ENCODE measurements around the gene RASSF3. TPM values are rescaled to one million over a fixed set of nuclear protein-coding genes. Genes with fewer than 3 reads are reported as not detected.

The RASSF3 gene
- total and polyA plus RNA-seq, 2 of the 13 experiments (the other 11 are each of a cell fraction or from before 2014, with no cell fraction given) = 15.5 to 16.0 TPM

DNA sequence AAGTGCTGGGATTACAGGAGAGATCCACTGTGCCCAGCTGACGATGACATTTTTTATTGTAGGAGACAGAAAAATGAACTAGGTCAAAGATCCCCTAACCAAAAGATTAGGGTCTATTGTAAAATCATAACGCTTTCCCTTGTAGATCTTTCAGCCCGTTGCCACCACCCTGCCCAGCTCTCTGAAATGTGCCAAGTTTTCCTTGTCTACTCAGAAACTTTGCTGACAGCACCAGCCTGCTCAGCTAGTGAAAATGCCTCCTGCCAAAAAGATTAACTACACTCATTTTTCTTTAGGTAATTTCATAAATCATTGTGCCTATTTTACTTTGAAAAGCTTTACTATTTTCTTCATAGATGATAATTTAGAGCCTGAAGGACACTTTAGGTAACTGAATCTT, 28.2 kb upstream of the RASSF3 start:
- Histone ChIP-seq H4K20me1 (ENCODE audit: insufficient read depth, low read length) (no peaks in the 10 kb centered on the region), H3K27me3 (ENCODE audit: control insufficient read depth in 1 of 2, insufficient read depth in 2 of 2, low read length in 2 of 2) (peaks cover 0 to 7% of the 10 kb centered on the region in 2 experiments; a peak in 2 of 5 replicates), H3K4me1 (ENCODE audit: insufficient read depth, low read length) (peaks cover 16% of the 10 kb centered on the region), H3K4me3 (replicated peaks in 1 of 3; ENCODE audit: insufficient read depth in 1 of 3, low read depth in 2 of 3, low read length in 3 of 3) (no peak overlapping the region), H3K4me2 (ENCODE audit: low read depth, low read length) (no peak overlapping the region), H3K27ac (ENCODE audit: extremely low read length, insufficient read depth, low read length) (no peak overlapping the region), H3K79me2 (ENCODE audit: insufficient read depth, low read length) (no peaks in the 10 kb centered on the region), H3K9me3 (ENCODE audit: low read length) (no peaks in the 10 kb centered on the region), H3K36me3 (replicated peaks in 1 of 2; ENCODE audit: control insufficient read depth in 1 of 2, insufficient read depth in 2 of 2, low read length in 2 of 2) (no peaks in the 10 kb centered on the region), H3K9ac (ENCODE audit: insufficient read depth, low read depth, low read length) (no peak overlapping the region), H2AFZ (ENCODE audit: low read length) (no peak overlapping the region)
- ATAC-seq (no peak), FAIRE-seq (no peak), DNase-seq (ENCODE audit: low spot score) (no peak)
- intact Hi-C loops (cut with micrococcal nuclease; ENCODE audit: unreplicated experiment) (no loop called here), in situ Hi-C loops (cut with HindIII; ENCODE audit: extremely low pct_ligation_motif_present, low pct_unique_long_range_greater_than_20kb) (no loop called here)
- CTCF ChIA-PET (ENCODE audit: low intra/inter-chr PET ratio, low total read pairs) = no interaction called here
- POLR2A ChIA-PET = no interaction called here
- TF ChIP-seq ZNF274 (CRISPR knock-in tag; IDR thresholded peaks at IDR 0.05) = no peak
- TF ChIP-seq GABPA (IDR thresholded peaks at IDR 0.05; ENCODE audit: low read depth, low read length) = no peak
- TF ChIP-seq GABPA (CRISPR knock-in tag; IDR thresholded peaks at IDR 0.05; ENCODE audit: low read depth) = no peak
- TF ChIP-seq ZNF841 (CRISPR knock-in tag; IDR thresholded peaks at IDR 0.05; ENCODE audit: borderline replicate concordance) = no peak
- no peak for TF ChIP-seq WIZ (CRISPR knock-in tag; IDR thresholded peaks at IDR 0.05)
- TF ChIP-seq ZNF234 (CRISPR knock-in tag; conservative IDR thresholded peaks at IDR 0.05) = no peak
- TF ChIP-seq ZSCAN20 (CRISPR knock-in tag; IDR thresholded peaks at IDR 0.05; ENCODE audit: borderline replicate concordance) = no peak
- no peak for TF ChIP-seq ZNF253 (CRISPR knock-in tag; IDR thresholded peaks at IDR 0.05; ENCODE audit: borderline replicate concordance)
- no peak for TF ChIP-seq ATF5 (CRISPR knock-in tag; IDR thresholded peaks at IDR 0.05; ENCODE audit: low read depth)
- no peak for TF ChIP-seq ETV6 (CRISPR knock-in tag; conservative IDR thresholded peaks at IDR 0.05)
- TF ChIP-seq TSC22D2 (CRISPR knock-in tag; IDR thresholded peaks at IDR 0.05; ENCODE audit: borderline replicate concordance) = no peak
- TF ChIP-seq IRX3 (CRISPR knock-in tag; IDR thresholded peaks at IDR 0.05; ENCODE audit: borderline replicate concordance, low read depth) = no peak
- BruUV-seq (replicated peaks) = no TSS peak
- 12% methylated on average over 3 of the region's 3 CpGs for WGBS (ENCODE audit: low lambda C conversion rate)

Measured in HepG2 (cell line).